IPS-15b (cell line): ENCODE data around the gene CD8B.
"Not testable (repeated sequence)": the region's sequence is repeated elsewhere in the genome, so short reads cannot be mapped to it uniquely, and the experiment has no call there.

Experiments used
- H3K27me3 ChIP-seq: one replicate; pipeline ENCODE4 v1.6.1; 2013; ENCODE audit warnings: low read length; ENCODE audit not compliant: control insufficient read depth, insufficient read depth
- H3K36me3 ChIP-seq: one replicate; pipeline ENCODE4 v1.6.1; 2013; ENCODE audit warnings: low read length; ENCODE audit not compliant: control insufficient read depth, insufficient read depth
- H3K4me1 ChIP-seq: one replicate; pipeline ENCODE4 v1.6.1; 2013; ENCODE audit warnings: mild to moderate bottlenecking, low read length; ENCODE audit not compliant: control insufficient read depth, insufficient read depth
- H3K4me3 ChIP-seq: one replicate; pipeline ENCODE4 v1.5.1; 2013; ENCODE audit warnings: low read depth, low read length
- H3K9ac ChIP-seq: one replicate; pipeline ENCODE4 v1.6.1; 2013; ENCODE audit warnings: low read depth, mild to moderate bottlenecking, low read length
- H3K9me3 ChIP-seq: one replicate; pipeline ENCODE4 v1.6.1; 2013; ENCODE audit warnings: mild to moderate bottlenecking, low read length; ENCODE audit not compliant: control insufficient read depth, insufficient read depth

Gene CD8B

DNA sequence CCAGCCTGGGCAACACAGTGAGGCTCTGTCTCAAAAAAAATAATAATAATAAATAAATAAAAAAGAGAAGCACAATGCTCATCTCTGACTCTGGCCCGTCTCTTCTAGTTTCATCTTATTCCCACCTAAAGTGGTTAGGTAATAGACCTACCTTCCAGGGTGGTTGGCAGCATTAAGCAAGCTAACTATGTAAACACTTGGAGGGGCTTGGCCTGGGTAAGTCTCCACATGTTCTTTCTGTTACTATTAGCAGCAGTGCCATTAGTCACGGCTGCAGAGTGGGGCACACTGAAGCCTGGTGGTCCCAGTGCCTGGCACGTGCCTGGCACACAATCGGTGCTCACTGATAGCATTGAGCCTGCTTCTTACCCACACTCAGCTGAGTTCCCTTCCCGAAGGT is 4.0 kb downstream of the CD8B start:
- H3K9me3 ChIP-seq, H3K9ac ChIP-seq, H3K36me3 ChIP-seq, H3K4me1 ChIP-seq, H3K4me3 ChIP-seq, H3K27me3 ChIP-seq: not testable (repeated sequence)

DNA sequence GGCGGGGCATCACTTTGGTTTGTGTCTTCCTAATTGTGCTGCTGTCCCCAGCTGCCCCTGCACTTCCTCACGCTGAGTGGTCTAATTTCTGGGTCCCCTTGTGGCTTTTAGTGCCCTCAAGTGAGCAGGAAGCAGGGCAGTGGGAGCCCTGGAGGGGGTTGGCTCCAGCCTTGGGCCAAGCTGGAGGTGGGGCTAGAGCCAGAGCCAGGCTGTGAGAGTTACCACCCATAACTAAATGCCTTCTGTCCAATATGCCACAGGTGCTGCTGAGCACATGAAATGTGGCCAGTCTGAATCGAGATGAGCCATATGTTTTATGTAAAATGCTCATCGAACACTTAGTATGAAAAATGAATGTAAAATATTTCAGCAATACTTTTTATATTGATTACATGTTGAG is 5.2 kb downstream of the CD8B start:
- H3K27me3 ChIP-seq, H3K4me3 ChIP-seq, H3K36me3 ChIP-seq, H3K4me1 ChIP-seq, H3K9me3 ChIP-seq, H3K9ac ChIP-seq: not testable (repeated sequence)

DNA sequence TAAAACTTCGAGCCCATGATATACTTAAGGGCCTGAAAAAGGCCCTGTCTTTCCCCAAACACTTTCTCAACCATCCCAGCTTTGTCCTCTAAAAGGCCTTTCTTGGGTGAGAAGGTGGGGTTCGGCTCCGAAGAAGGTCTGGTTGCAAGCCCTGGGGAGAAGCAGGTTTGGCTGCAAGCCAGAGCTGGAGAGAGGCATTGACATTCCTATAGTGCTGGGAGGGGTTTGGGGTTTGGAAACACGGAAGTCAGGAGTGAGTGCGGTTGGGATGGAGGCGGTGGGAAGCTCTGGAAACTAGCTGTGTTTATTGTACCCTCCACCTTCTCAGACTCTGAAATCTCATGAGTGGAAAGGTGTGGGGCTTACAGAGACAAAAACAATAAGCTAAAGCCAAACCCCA is 5.7 kb downstream of the CD8B start:
- not testable (repeated sequence) for H3K27me3 ChIP-seq, H3K9ac ChIP-seq, H3K36me3 ChIP-seq, H3K4me1 ChIP-seq, H3K9me3 ChIP-seq, H3K4me3 ChIP-seq

DNA sequence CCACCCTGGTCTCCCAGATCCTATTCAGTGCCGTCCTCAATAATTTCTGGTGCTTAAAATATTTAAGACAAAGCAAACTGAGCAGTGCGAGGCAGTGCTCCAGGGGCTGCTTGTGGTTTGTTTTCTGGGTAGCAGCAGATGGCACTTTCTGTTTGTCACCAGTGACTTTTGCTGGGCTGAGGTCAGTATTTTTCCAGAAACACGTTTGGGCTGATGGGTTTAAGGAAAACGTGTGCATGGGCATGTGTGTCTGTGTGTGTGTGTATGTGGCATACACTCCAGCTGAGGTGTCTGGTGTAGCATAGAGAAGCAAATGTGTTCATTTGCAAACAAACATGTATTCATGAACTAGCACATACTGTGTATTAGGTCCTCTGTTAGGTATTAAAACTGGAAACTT is 10.1 kb downstream of the CD8B start:
- H3K27me3 ChIP-seq, H3K9ac ChIP-seq, H3K4me1 ChIP-seq, H3K36me3 ChIP-seq, H3K9me3 ChIP-seq, H3K4me3 ChIP-seq: not testable (repeated sequence)

DNA sequence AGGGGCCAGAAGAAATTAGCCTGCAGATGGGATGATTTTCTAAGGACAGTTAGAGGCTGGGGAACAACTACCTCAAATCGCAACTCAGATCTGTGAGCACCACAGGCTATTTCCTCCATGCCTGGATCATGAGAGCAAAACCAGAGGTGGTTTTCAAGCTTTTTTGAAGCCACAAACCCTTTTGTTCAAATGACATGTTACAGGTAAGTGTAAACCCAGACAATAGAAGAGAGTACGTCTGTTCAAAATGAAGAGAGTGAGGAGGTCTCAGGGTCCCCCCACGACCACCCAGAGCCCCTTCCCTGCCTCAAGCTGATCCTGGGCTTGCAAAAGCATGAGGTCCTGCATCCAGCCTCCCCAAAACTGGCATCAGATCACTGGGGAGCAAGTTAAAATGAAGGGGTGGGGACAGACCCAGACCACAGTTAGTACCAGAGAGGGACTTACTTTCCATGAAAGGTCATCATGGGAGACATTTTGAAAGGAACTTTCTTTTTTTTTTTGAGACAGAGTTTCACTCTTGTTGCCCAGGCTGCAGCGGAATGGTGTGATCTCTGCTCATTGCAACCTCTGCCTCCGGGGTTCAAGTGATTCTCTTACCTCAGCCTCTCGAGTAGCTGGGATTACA is 19.0 kb downstream of the CD8B start:
- not testable (repeated sequence) for H3K9ac ChIP-seq, H3K27me3 ChIP-seq, H3K36me3 ChIP-seq, H3K9me3 ChIP-seq, H3K4me3 ChIP-seq, H3K4me1 ChIP-seq

DNA sequence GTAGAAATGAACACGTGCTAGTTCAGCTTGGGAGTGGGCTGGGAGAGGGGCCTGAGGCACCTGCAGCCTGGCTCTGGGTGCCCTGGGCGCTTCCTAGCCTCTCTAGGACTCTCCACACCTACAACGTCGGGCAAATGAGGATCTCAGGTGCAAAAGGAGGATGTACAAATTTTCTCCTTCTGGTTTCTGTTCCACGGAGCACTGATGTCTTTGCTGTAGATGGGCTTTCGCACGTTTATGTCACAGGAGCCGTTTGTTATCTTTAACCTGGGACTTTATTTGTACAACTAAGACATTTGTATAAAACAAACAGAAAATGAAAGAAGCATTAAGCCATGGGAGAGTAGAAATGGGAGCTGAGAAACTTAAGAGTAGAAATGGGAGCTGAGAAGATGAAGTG is 20.4 kb downstream of the CD8B start:
- H3K9ac ChIP-seq, H3K27me3 ChIP-seq, H3K4me1 ChIP-seq, H3K9me3 ChIP-seq, H3K4me3 ChIP-seq, H3K36me3 ChIP-seq: not testable (repeated sequence)

DNA sequence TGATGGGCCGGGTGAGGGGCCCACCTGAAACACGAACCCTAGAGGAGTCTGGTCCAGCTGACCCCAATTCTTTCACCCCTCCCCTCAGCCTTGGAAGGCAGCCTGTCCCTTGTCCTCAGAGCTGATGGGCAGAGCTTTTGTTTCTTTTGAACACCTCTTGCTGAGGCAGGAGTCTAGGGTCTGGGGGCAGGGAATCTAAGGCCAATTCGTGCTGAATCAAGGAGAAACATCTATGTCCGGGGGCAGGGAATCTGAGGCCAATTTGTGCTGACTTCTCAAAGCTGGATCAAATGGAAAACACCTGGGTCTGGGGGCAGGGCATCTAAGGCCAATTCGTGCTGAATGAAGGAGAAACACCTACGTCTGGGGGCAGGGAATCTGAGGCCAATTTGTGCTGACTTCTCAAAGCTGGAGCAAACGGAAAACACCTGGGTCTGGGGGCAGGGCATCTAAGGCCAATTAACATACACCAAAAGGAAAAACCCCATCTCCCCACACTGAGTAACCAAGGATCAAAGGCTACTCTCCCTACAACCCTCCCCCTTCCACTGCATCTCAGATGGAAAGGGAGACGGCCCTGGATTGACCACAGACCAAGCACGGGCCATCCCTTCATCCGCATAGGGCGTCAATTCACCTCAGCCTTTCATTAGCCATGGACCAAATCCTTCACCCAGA is 21.7 kb downstream of the CD8B start:
- H3K27me3 ChIP-seq, H3K9ac ChIP-seq, H3K9me3 ChIP-seq, H3K36me3 ChIP-seq, H3K4me3 ChIP-seq, H3K4me1 ChIP-seq: not testable (repeated sequence)

DNA sequence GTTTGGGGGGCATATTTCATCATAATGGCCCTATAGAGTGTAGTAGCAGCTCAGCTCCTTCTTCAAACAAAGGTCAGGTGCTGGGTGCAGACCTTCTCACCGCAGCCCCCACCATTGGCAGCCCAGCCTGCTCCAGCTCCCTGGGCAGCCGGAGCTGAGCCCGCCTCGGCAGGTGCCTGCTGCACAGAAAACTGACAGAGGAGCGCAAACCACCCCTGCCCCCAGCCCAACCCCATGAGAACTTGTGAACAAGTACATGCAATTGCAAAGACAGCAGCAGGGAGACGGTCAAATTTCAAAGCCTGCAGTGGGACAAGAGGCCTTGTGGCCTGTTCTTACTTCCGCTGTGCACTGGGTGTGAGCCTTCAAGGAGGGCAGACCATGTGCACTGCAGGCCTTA is 22.2 kb downstream of the CD8B start:
- H3K4me3 ChIP-seq, H3K9me3 ChIP-seq, H3K9ac ChIP-seq, H3K4me1 ChIP-seq, H3K36me3 ChIP-seq, H3K27me3 ChIP-seq: not testable (repeated sequence)

DNA sequence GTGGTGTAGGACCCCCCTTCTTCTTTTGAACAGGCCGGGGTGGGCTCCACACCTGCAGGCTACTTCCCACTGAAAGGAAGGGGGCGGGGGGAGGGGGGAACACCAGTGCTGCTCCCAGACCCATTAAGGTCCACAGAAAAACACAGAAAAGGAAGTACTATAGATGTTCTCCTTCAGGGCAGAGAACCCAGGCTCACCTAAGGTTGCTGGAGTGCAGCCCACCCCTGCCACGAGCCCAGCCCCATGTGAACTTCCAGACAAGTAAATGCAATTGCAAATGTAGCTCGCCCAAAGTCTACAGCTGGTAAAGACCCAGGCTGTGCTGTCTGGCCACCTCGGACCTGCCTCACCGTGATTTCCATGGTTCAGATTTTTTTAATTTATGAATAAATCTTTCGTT is 24.0 kb downstream of the CD8B start:
- H3K4me3 ChIP-seq, H3K36me3 ChIP-seq, H3K9me3 ChIP-seq, H3K4me1 ChIP-seq, H3K27me3 ChIP-seq, H3K9ac ChIP-seq: not testable (repeated sequence)

DNA sequence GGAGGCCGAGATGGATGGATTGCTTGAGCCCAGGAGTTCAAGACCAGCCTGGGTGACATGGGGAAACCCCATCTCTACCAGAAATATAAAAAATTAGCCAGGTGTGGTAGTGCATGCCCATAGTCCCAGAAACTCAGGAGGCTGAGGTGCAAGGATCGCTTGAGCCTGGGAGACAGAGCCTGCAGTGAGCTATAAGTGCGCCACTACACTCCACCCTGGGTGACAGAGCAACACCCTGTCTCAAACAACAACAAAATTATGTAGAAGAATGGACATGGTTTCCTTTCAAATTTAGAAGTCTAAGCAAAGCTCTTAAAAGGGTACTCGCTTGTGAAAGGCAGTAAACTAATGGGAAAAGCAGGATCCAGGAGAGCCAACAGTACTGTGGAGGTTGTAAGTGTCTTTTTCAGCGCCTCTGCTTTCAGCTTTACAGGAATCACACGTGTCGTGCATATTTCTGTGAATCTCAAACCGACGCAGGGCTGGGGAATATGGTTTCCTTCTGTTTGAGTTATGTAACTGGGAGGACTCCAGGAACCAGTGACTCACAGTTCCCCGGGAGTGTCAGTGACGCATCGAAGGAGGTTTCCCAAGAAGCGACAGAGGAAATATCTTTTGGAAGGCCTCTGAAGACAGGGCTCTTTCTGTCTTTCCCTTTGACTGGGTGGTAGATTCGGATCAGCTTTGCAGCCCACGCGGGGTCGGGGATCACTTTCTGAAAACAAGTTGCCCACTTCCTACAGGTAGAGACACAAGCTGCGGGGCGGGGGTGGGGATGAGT is 24.6 kb downstream of the CD8B start:
- not testable (repeated sequence) for H3K27me3 ChIP-seq, H3K36me3 ChIP-seq, H3K4me1 ChIP-seq, H3K9ac ChIP-seq, H3K4me3 ChIP-seq, H3K9me3 ChIP-seq

DNA sequence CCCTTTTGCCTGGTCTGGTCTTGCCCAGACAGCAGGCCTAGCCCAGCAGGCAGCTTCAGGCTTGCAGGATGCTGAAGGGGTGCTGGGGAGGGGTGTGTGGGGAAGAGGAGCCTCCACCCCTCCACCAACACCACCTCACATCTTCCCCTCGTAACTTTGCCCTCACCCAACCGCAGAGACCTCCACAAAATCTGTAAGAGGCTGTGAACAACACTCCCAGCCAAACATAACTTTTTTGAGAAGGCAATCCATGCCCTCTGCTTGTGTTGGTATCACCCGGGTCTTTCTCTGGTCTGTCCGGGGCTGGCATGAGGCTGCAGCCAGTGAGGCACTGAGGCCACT is 26.2 kb downstream of the CD8B start:
- H3K36me3 ChIP-seq, H3K4me3 ChIP-seq, H3K27me3 ChIP-seq, H3K9ac ChIP-seq, H3K9me3 ChIP-seq, H3K4me1 ChIP-seq: not testable (repeated sequence)

DNA sequence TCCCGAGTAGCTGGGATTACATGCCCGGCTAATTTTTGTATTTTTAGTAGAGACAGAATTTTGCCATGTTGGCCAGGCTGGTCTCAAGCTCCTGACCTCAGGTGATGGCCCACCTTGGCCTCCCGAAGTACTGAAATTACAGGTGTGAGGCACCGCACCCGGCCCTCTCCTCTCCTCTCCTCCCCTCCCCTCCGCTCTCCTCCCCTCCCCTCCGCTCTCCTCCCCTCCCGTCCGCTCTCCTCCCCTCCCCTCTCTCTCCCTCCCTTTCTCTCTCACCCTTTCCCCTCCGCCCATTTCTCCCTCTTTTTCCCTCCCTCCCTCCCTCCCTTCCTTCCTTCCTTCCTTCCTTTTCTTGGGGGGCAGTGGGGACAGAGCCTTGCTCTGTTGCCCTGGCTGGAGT is 28.4 kb downstream of the CD8B start:
- H3K27me3 ChIP-seq, result no peaks in the 10 kb centered on the region
- H3K4me3 ChIP-seq, result no peak overlapping the region
- H3K4me1 ChIP-seq, result peaks cover 5% of the 10 kb centered on the region
- H3K36me3 ChIP-seq, result no peaks in the 10 kb centered on the region
- no peak overlapping the region for H3K9ac ChIP-seq
- H3K9me3 ChIP-seq, result no peaks in the 10 kb centered on the region
